A549 (cell line): ENCODE measurements around the gene RASD2. TPM values are rescaled to one million over a fixed set of nuclear protein-coding genes. Genes with fewer than 3 reads are reported as not detected.

Experiments
- ATAC-seq, 2 experiments: fragments of 200-7000 bp in 1 of 2; fragments of >200 bp in 1 of 2; cut with Nextera tagmentation in 1 of 2; cut with Tn5 transposase in 1 of 2; 3 replicates each; pipeline versions ENCODE4 v1.8.0 to v1.9.1; 2018 to 2020; ENCODE audit warnings: mild to moderate bottlenecking in 1 of 2, moderate library complexity in 1 of 2
- CTCF ChIA-PET: fragments of 300-600 bp; sonication (Branson Sonifier 250); formaldehyde crosslinking; extraction: SDS; loops from one replicate; lab custom pipeline; 2021; ENCODE audit warnings: antibody characterized with exemption, inconsistent platforms; lab: Yijun Ruan, JAX
- POLR2A ChIA-PET: fragments of 350-600 bp; formaldehyde crosslinking; extraction: SDS; loops from one replicate; lab custom pipeline; 2021; ENCODE audit warnings: antibody characterized with exemption, inconsistent platforms; lab: Yijun Ruan, JAX
- DNase-seq, 2 experiments: peaks; one replicate each; pipeline versions ENCODE4 v3.0.0 to v3.0.0-alpha.2; 2011 to 2016; ENCODE audit warnings: low read depth in 1 of 2, low spot score in 1 of 2
- FAIRE-seq: peaks from 2 replicates; lab custom pipeline; 2011; peaks lifted over from hg19 to GRCh38; lab: Jason Lieb, UNC
- H3K27ac ChIP-seq, 2 experiments: fragments of >200 bp; sonication (Bioruptor Twin); formaldehyde crosslinking; 3 replicates each; pipeline ENCODE4 v1.5.1; 2016 to 2017
- H3K4me1 ChIP-seq: fragments of >200 bp; sonication (Bioruptor Twin); formaldehyde crosslinking; 3 replicates; pipeline ENCODE4 v1.6.1; 2016
- H3K4me2 ChIP-seq: fragments of >200 bp; sonication (Bioruptor Twin); formaldehyde crosslinking; 3 replicates; pipeline ENCODE4 v1.6.1; 2016
- H3K4me3 ChIP-seq: fragments of >200 bp; sonication (Bioruptor Twin); formaldehyde crosslinking; 3 replicates; pipeline ENCODE4 v1.5.1; 2016
- H3K9me3 ChIP-seq: fragments of >200 bp; sonication (Bioruptor Twin); formaldehyde crosslinking; 3 replicates; pipeline ENCODE4 v1.6.1; 2016
- EHF ChIP-seq: fragments of 250-450 bp; sonication (Bioruptor Pico); IDR thresholded peaks from 2 replicates; pipeline ENCODE4 v1.5.0; 2020; ENCODE audit warnings: mild to moderate bottlenecking
- ELK1 ChIP-seq: fragments of 150-350 bp; IDR thresholded peaks from 2 replicates; pipeline ENCODE4 v1.6.1; 2014; ENCODE audit warnings: low read depth, mild to moderate bottlenecking, low read length
- EP300 ChIP-seq, 2 experiments: fragments of >200 bp; sonication (Bioruptor Twin); formaldehyde crosslinking; IDR thresholded peaks; 2 replicates in 1 of 2; 3 replicates in 1 of 2; pipeline ENCODE4 v1.6.1; 2016 to 2017
- FOSL2 ChIP-seq, 2 experiments: fragments of 450-650 bp in 1 of 2; fragments of >200 bp in 1 of 2; sonication (Bioruptor Twin) in 1 of 2; formaldehyde crosslinking; IDR thresholded peaks; 2 replicates each; pipeline versions ENCODE4 v1.5.0 to v1.6.1; 2016 to 2020; ENCODE audit warnings: mild to moderate bottlenecking in 1 of 2, moderate library complexity in 1 of 2
- HEYL ChIP-seq: fragments of 250-450 bp; sonication (Bioruptor Pico); IDR thresholded peaks from 2 replicates; pipeline ENCODE4 v1.8.0; 2021; ENCODE audit warnings: mild to moderate bottlenecking, moderate library complexity
- KDM5A ChIP-seq: fragments of 200-600 bp; sonication (generic); IDR thresholded peaks from 2 replicates; pipeline ENCODE4 v1.6.1; 2016; ENCODE audit warnings: antibody characterized with exemption, mild to moderate bottlenecking
- MAX ChIP-seq: IDR thresholded peaks from 2 replicates; pipeline ENCODE4 v1.6.1; 2012
- MAZ ChIP-seq: fragments of 150-350 bp; IDR thresholded peaks from 2 replicates; pipeline ENCODE4 v1.6.1; 2014; ENCODE audit warnings: antibody characterized with exemption, low read depth, low read length, borderline replicate concordance
- PBX3 ChIP-seq: IDR thresholded peaks from 2 replicates; pipeline ENCODE4 v1.6.1; 2012
- PHF8 ChIP-seq: fragments of 200-600 bp; sonication (generic); IDR thresholded peaks from 2 replicates; pipeline ENCODE4 v1.6.1; 2016; ENCODE audit warnings: low read depth, mild to moderate bottlenecking, antibody characterized with exemption, moderate library complexity, borderline replicate concordance
- POLR2A ChIP-seq: IDR thresholded peaks from 2 replicates; pipeline ENCODE4 v1.6.1; 2012; ENCODE audit warnings: mild to moderate bottlenecking, low read length
- RAD21 ChIP-seq, 2 experiments: fragments of >200 bp in 1 of 2; sonication (Bioruptor Twin) in 1 of 2; formaldehyde crosslinking in 1 of 2; IDR thresholded peaks in 1 of 2; conservative IDR thresholded peaks in 1 of 2; 2 replicates in 1 of 2; 3 replicates in 1 of 2; pipeline ENCODE4 v1.6.1; 2012 to 2018; ENCODE audit warnings: inconsistent platforms in 1 of 2
- SREBF2 ChIP-seq: fragments of 450-650 bp; IDR thresholded peaks from 2 replicates; pipeline ENCODE4 v1.6.1; 2014; ENCODE audit warnings: mild to moderate bottlenecking, moderate library complexity
- ZNF302 ChIP-seq: fragments of 250-450 bp; sonication (Bioruptor Pico); IDR thresholded peaks from 2 replicates; pipeline ENCODE4 v1.9.0; 2021; ENCODE audit warnings: inconsistent platforms, mild to moderate bottlenecking, moderate library complexity
- WGBS: methylation state at CpG from one replicate; pipeline ENCODE4 v1.1.6; 2017; ENCODE audit errors: missing lambda C conversion rate; 5-methylcytosine and 5-hydroxymethylcytosine counted together
- polyA plus RNA-seq, 4 experiments: library from polyadenylated mRNA; depleted of rRNA in 3 of 4; stranded (reverse); fragments of >200 nt; fragmentation: RNase III in 1 of 4; extraction: RNeasy Plus Mini Kit Qiagen cat#74134 plus additional on column Dnase treatment in 1 of 4; gene quantifications; 2 replicates in 3 of 4; 3 replicates in 1 of 4; pipeline ENCODE4 v1.2.3, GENCODE V29; 2011 to 2017
- TF ChIP-seq, protein P1 (sequence below): IDR thresholded peaks from 2 replicates; pipeline ENCODE4 v1.6.1; 2012; ENCODE audit warnings: low read depth, borderline replicate concordance
- TF ChIP-seq, protein P2 (sequence below): fragments of 250-450 bp; sonication (Bioruptor Pico); IDR thresholded peaks from 2 replicates; pipeline ENCODE4 v1.5.0; 2021; ENCODE audit warnings: mild to moderate bottlenecking, moderate library complexity, borderline replicate concordance

RASD2 gene
- polyA plus RNA-seq, 2 of the 4 experiments (the other 2 are of a cell fraction): 0.61 to 1.2 TPM

- DNase-seq: peak in 1 of 2 experiments; percentile 44
- WGBS: 42% methylated on average over 9 of the region's 89 CpGs
- H3K4me1 ChIP-seq: peaks cover 19% of the 10 kb centered on the region
- H3K27ac ChIP-seq: peak overlapping the region; percentile 83 to 92
- H3K4me3 ChIP-seq: peak overlapping the region; percentile 65
- TF ChIP-seq POLR2A (peak; percentile 36; the same call in 1 of the 2 replicates), MAZ (no peak), SREBF2 (no peak), EP300 (IDR thresholded peaks at IDR 0.05) (no peak), MAX (peak; percentile 64), HEYL (CRISPR knock-in tag) (no peak)
- TF ChIP-seq, protein P1, sequence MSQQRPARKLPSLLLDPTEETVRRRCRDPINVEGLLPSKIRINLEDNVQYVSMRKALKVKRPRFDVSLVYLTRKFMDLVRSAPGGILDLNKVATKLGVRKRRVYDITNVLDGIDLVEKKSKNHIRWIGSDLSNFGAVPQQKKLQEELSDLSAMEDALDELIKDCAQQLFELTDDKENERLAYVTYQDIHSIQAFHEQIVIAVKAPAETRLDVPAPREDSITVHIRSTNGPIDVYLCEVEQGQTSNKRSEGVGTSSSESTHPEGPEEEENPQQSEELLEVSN: peak; percentile 62; the same call in 1 of the 2 replicates
- ATAC-seq: peak; percentile 69 to 76
- ChIA-PET CTCF (interaction anchor here (2.4 to 3.7 kb wide), 2 partner anchors 11 to 43 kb away, joined by 10 to 15 read pairs; no protein-coding TSS in a partner anchor), POLR2A (no interaction called here)
- FAIRE-seq: no peak
- H3K9me3 ChIP-seq: no peaks in the 10 kb centered on the region
- H3K4me2 ChIP-seq: peak overlapping the region; percentile 98
These were observed 579 bp upstream of the RASD2 start for GRCh38 chr22:35539910-35540594.

- FAIRE-seq (no peak), DNase-seq (no peak), ATAC-seq (peak; percentile 41; a peak in 5 of 6 replicates)
- CTCF ChIA-PET: interaction anchor here (0.8 to 3.7 kb wide), 6 partner anchors 9 to 190 kb away, joined by 3 to 15 read pairs (median 6); no protein-coding TSS in a partner anchor
- H3K4me2 ChIP-seq: peak overlapping the region; percentile 98
- H3K27ac ChIP-seq: peak overlapping the region; percentile 83 to 92
- 34% methylated on average over 6 of the region's 28 CpGs for WGBS
- H3K4me3 ChIP-seq: peak overlapping the region; percentile 65
- POLR2A ChIA-PET: no interaction called here
- no peaks in the 10 kb centered on the region for H3K9me3 ChIP-seq
- H3K4me1 ChIP-seq: peaks cover 9% of the 10 kb centered on the region
- TF ChIP-seq EHF (CRISPR knock-in tag): no peak
- no peak for TF ChIP-seq FOSL2 (IDR thresholded peaks at IDR 0.05)
- no peak for TF ChIP-seq FOSL2 (CRISPR knock-in tag; IDR thresholded peaks at IDR 0.05)
- TF ChIP-seq ELK1: no peak
These were observed 670 bp downstream of the RASD2 start for GRCh38 chr22:35541254-35541748.

- H3K4me2 ChIP-seq: no peak overlapping the region
- CTCF ChIA-PET: interaction anchor here (0.8 to 3.7 kb wide), 6 partner anchors 8 to 191 kb away, joined by 3 to 15 read pairs (median 6); no protein-coding TSS in a partner anchor
- no peak for FAIRE-seq
- H3K27ac ChIP-seq: 0 out of 6 replicates have a peak overlapping the region, but pooled peaks of 1 of the 2 experiments have one; percentile 12
- H3K9me3 ChIP-seq: no peaks in the 10 kb centered on the region
- DNase-seq: no peak
- H3K4me3 ChIP-seq: no peak overlapping the region
- POLR2A ChIA-PET: no interaction called here
- WGBS: 81% methylated on average over 11 of the region's 13 CpGs
- no peak for ATAC-seq
- peaks cover 5% of the 10 kb centered on the region for H3K4me1 ChIP-seq
- no peak for TF ChIP-seq PHF8
- no peak for TF ChIP-seq RAD21 (conservative IDR thresholded peaks at IDR 0.05 in 1 of 2, IDR thresholded peaks at IDR 0.05 in 1 of 2)
- TF ChIP-seq, protein P2, sequence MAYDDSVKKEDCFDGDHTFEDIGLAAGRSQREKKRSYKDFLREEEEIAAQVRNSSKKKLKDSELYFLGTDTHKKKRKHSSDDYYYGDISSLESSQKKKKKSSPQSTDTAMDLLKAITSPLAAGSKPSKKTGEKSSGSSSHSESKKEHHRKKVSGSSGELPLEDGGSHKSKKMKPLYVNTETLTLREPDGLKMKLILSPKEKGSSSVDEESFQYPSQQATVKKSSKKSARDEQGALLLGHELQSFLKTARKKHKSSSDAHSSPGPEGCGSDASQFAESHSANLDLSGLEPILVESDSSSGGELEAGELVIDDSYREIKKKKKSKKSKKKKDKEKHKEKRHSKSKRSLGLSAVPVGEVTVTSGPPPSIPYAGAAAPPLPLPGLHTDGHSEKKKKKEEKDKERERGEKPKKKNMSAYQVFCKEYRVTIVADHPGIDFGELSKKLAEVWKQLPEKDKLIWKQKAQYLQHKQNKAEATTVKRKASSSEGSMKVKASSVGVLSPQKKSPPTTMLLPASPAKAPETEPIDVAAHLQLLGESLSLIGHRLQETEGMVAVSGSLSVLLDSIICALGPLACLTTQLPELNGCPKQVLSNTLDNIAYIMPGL (CRISPR knock-in tag): no peak
- no peak for TF ChIP-seq ZNF302 (CRISPR knock-in tag)
- no peak for TF ChIP-seq MAZ
- no peak for TF ChIP-seq KDM5A
- no peak for TF ChIP-seq PBX3
- TF ChIP-seq ELK1: no peak
- no peak for TF ChIP-seq SREBF2
These were observed 1.7 kb downstream of the RASD2 start for GRCh38 chr22:35542157-35542938.
